Activated CD4-positive, alpha-beta T cell treated with anti-CD3 and anti-CD28 coated beads, Interleukin-2, amount 50 U/mL, for 4 hours (primary cell): ENCODE measurements around the gene NUDT14.

Experiments used
- DNase-seq, 2 experiments: peaks; one replicate each; pipeline ENCODE4 v3.0.0-alpha.2; 2020

The NUDT14 gene

GRCh38 chr14:105155681-105156413, 25.3 kb downstream of the NUDT14 start:
- DNase-seq = no peak

GRCh38 chr14:105155071-105155651, 26.0 kb downstream of the NUDT14 start:
- no peak for DNase-seq

DNA sequence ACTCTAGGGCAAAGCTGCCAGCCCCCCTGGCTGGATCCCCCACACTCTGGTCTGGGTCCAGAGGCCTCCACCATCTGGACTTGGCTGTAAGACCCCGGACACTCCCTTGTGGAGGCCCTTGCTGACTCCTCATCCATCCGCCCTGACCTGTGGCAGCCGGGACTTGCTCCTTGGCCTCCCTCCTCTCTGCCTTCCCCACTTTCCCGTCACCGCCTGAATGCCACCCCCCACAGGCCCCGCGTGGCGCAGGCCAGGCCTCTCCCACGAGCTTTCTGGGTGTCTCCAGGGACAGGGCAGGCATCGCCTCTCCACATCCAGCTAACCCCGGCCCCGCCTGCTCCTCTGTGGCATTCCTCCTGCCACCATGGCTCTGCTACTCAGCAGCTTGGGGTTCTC, 26.6 kb downstream of the NUDT14 start:
- no peak for DNase-seq

GRCh38 chr14:105153739-105154475, 27.2 kb downstream of the NUDT14 start:
- DNase-seq = no peak

GRCh38 chr14:105153331-105153731, 27.8 kb downstream of the NUDT14 start:
- DNase-seq = no peak

DNA sequence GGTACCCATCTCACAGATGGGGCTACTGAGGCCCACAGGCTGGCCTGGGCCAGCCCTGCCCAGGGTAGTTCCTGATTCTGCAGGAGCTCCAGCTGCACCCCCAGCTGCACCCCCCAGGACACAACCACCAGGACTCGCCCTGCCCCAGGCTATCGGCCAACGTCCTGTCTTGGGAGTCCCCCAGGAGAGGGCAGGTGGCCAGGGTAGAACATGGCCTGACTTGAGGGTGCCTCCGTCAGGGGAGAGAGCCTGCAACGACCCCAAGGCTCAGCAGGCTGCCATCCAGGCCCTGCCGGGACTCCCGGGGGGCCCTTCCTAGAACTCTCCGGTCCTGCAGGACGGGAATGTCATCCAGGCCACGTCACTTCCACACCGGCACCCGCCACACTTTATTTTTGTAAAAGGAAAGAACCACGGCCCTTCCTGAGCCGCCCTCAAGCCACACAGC, 28.3 kb downstream of the NUDT14 start:
- DNase-seq = no peak

DNA sequence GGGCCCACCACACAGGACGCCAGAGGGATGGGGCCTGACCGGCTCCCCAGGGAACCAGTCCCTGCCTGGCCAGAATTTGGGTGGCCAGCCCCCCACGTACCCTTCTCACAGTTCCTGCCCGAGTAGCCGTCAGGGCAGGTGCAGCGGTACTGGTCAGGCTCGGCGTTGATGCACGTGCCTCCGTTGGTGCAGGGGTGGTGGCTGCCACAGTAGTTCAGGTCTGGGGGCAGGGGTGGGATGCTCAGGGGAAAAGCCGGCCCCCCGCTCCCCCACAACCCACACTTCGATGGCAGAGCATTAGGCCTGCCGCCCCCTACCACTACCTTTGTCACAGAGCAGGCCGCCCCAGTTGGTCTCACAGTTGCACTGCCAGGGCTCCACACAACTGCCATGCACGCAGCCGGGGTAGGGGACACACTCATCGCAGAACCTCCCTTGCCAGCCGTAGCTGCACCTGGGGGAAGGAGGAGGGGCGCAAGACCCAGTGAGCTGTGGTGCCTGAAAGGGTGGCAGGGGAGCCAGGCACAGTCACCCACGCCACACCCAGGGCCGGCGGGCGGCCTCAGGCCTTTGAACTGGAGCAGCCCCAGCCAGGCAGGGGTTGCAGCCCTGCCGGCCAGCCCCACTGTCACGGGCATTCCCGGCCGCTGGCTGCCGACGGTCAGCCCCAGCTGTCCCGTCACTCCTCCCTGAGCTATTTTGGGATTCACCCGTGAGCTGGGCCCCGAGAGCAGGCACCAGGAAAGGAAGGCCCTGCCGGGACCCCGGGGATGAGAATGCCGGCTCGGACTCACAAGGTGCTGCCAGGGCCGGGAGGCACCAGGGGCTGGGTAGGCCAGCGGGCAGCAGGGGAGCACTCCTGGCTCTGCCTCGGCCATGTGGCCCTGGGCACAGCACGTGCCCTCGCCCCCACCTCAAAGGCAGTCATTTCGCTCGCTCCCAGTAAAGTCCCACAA, 29.0 kb downstream of the NUDT14 start:
- no peak for DNase-seq

DNA sequence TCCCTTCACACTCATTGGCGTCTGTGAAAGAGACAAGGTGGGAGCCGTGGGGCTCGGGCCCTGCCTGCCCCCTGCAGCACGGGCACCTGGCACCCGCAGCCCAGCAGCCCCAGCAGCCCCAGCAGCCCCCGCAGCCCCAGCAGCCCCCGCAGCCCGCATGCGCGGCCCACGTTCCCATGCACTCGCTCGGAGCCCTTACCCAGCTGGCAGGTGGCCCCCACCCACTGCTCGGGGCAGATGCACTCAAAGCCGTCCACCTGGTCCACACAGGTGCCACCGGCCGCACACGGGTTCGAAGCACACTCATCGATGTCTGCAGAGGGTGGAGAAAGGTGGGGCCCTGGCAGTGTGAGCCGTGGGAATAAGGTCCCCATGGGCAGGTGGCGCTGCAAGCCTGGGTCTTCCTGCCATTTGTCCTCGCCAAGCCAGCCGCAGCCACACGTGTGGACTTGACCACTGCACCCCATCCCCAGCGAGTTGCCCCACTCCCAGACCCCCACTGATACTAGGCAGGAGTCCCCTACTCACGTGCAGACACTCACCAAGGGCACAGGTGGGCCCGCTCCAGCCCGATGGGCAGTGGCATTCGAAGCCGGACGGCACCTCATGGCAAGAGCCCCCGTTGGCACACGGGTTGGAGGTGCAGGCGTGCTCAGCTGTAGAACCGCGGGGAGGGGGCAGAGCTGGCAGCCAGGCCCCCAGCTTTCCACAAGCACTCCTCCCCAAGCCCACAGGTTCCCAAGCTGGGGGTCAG, 29.9 kb downstream of the NUDT14 start:
- DNase-seq = no peak

DNA sequence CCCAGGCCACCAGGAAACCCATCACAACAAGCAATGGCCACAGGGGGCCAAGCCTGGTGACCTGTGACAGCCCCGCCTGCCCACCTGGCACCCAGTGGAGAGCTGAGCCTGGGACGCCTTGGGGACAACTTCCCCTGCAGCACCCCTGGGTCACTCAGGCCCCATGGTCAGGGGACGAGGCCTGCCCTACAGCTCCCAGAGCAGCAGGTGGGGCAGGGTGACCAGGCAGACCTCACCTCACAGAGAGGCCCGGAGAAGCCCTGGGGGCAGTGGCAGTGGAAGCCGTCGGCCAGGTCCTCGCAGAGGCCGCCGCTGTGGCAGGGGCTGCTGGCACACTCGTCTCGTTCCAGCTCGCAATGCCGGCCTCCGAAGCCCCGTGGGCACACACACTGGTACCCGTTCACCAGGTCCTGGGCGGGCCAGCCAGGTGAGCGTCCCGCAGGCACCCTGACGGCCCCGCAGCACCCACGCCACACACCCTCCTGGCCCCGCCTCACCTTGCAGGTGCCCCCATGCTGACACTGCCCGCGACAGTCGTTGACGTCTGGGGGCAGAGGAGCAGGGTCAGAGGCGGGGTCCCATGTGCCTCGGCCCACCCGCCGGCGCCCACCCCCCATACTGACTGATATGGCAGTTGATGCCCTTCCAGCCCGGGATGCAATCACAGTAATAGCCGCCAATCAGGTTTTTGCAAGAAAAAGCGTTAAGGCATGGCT, 30.6 kb downstream of the NUDT14 start:
- no peak for DNase-seq

DNA sequence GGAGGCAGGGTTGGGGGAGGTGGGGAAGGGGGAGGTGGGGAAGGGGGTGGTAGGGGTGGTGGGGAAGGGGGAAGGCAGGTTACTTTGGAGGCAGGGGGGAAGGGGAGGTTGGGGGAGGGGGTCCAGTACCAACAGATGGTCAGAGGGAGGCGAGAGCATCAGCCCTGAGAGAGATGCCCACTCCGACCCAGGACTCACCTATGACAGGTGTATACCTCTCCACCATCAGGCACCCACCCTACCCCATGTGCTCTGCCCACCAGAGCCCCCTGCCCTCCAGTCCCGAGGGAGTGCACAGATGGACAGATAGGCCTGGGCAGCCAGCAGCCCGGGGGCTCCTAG, 31.1 kb downstream of the NUDT14 start:
- DNase-seq = no peak

DNA sequence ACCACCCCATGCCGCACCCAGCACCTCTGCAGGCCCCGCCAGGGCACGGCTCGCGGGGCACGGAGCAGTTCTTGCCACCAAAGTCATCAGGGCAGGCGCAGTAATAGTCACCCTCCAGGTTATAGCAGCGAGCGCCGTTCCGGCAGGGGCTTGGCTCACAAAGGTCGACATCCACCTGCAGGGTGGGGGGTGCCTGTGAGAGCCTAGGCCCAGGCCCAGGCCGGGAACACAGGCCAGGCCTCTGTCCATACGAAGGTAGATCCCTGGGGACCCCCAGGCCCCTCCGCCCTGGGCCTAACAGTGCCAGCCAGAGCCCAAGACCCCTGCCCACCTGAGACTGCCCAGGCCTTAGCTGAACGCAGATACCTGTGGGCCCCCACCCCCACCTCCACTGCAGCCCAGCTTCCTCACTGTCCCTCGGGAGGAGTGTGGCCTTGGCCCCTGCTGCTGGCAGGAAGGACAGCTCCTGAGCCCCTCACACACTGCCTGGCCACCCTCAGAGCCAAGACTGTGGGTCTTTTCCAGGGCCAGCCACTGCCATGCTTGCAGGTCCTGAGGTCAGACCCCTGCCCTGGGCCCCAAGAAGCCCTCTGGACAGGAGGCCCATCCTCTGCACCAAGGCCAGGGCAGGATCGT, 31.8 kb downstream of the NUDT14 start:
- no peak for DNase-seq

GRCh38 chr14:105148604-105149145, 32.4 kb downstream of the NUDT14 start:
- no peak for DNase-seq

DNA sequence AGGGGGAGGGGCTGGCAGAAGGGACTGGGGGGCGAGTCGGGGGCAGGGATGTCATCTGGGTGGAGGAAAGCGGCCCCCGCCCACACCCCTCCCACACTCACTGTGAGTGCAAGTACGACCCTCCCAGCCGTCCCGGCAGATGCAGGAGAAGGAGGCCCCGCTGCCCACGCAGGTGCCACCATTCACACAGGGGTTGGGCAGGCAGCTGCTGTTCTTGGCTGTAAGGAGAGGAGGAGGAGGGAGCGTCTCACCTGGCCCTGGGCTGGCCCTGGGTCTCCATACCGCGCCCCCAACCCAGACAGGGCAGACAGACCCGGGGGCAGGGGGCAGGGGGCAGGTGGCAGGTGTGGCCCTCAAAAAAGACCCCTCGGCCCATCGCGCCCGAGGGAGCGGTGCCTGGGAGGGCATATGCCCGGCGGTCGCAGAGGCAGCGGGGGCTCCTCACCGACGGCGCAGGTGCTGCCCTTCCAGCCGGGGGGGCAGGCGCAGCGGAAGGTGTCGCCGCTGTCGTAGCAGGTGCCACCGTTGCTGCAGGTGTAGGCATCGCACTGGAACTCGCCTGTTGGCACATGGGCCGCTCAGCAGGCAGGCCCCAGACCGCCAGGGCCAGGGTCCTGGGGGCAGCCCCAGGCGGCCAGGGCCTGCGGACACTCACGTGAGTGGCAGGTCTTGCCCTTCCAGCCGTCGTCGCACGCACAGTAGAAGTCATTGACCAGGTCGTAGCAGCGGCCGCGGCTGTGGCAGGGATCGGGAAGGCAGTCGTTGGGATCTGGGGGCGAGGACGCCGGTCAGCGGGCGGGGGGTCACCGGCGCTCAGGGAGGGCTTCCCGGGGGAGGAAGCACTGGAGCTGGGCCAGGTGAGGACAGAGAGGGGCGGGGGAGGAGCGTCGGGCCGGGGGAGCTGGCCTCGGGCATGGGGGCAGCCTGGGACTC, 33.2 kb downstream of the NUDT14 start:
- no peak for DNase-seq

- no peak for DNase-seq
These were observed 34.0 kb downstream of the NUDT14 start for GRCh38 chr14:105146976-105147635.

DNA sequence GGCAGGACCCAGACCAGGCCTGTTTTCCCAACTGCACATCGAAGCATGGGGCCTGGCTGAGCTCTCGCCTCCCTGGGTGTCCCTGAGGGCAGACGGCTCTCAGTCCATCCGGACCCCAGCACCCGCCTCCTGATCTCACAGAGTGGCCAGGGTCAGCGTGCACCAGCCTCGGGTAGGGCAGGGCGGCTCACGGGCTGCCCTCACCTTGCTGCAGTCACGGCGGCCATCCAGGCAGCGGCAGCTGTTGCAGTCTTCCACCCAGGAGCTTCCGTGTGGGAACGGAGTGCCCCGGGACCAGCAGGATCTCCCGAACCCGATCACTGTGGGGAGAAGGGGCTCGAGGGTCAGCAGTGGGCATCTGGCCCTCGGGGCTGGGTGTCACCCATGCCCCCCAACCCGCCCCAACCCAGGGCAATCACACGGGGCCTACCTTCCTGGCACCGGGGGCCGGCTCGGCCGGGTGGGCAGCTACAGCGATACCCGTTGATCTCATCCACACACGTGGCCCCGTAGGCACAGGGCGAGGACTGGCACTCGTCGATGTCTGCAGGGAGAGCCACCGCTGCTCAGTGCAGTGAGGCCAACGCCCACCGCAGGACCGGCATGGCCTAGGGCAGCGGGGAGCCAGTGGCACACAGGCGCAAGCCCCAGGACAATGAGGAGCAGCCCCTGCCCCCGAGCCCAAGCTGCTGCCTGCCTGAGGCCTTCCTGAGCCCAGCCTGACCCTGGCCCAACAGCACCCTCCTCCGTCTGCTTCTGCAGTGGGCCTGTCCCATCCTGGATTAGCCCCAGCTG, 34.7 kb downstream of the NUDT14 start:
- no peak for DNase-seq

GRCh38 chr14:105145381-105146180, 35.5 kb downstream of the NUDT14 start:
- DNase-seq = no peak

DNA sequence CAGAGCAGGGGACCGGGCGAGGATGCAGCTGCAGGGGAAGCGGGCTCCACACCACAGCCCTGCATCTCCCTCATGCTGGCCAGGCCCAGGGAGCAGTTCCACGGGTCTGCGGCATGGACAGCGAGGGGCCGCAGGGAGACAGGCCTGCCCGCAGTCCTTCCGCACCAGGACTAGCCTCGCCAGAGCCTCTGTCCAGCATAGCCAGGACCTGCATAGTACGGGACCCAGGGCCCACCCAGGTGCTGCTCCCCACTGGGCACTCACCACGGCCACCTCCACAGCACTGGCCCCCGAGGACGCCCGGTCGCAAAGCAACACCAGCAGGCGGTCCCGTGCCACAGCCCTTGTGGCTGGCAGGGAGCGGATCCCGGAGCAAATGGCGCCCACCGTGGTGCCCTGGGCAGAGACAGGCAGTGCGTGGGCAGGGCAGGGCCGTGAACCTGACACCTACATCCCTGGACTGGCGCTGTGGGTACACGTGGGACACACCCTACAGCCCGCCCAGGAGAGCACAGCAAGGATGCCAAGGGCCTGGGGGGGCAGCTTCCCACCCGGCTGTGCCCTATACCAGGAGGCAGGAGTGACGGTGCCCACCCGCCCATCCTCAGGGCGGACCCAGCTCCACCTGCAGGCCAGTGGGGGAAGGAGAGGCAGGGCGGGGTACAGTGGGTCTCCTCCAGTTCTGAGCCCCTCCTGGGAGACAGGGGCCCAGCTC, 36.3 kb downstream of the NUDT14 start:
- DNase-seq = no peak
